Immature natural killer cell (primary cell): ENCODE results near the gene ATXN1L. TPM values are rescaled to one million over a fixed set of nuclear protein-coding genes. Genes with fewer than 3 reads are reported as not detected.

ENCODE experiments used
- DNase-seq, 3 donors: peaks; one replicate each; pipeline ENCODE4 v3.0.0; 2022; ENCODE audit warnings: mixed read lengths in 1 of 3
- H3K27ac Mint-ChIP-seq, 6 donors: one replicate each; pipeline ENCODE4 v1.8.0; 2020; ENCODE audit warnings: mixed read lengths in 6 of 6, mild to moderate bottlenecking in 5 of 6, inconsistent platforms in 4 of 6, moderate library complexity in 3 of 6
- H3K27me3 Mint-ChIP-seq, 3 donors: one replicate each; pipeline ENCODE4 v1.8.0; 2020 to 2021; ENCODE audit warnings: low read depth in 3 of 3, mild to moderate bottlenecking in 3 of 3, mixed read lengths in 3 of 3, moderate library complexity in 3 of 3, inconsistent platforms in 1 of 3
- H3K36me3 Mint-ChIP-seq, 3 donors: one replicate each; pipeline ENCODE4 v1.8.0; 2020; ENCODE audit warnings: mixed read lengths in 3 of 3, inconsistent platforms in 2 of 3, mild to moderate bottlenecking in 2 of 3
- H3K4me1 Mint-ChIP-seq, 2 donors: one replicate each; pipeline ENCODE4 v1.8.0; 2020; ENCODE audit warnings: inconsistent platforms in 2 of 2, mild to moderate bottlenecking in 2 of 2, mixed read lengths in 2 of 2, moderate library complexity in 1 of 2
- H3K4me3 Mint-ChIP-seq, 5 donors: one replicate each; pipeline ENCODE4 v1.8.0; 2020; ENCODE audit warnings: mild to moderate bottlenecking in 5 of 5, mixed read lengths in 5 of 5, inconsistent platforms in 3 of 5, moderate library complexity in 3 of 5
- H3K9me3 Mint-ChIP-seq, 6 donors: one replicate each; pipeline ENCODE4 v1.8.0; 2020; ENCODE audit warnings: mild to moderate bottlenecking in 6 of 6, mixed read lengths in 6 of 6, inconsistent platforms in 4 of 6, moderate library complexity in 3 of 6
- polyA plus RNA-seq, 3 donors: library from polyadenylated mRNA; unstranded; fragments of 300-500 nt; fragmentation: Illumina TruSeq; gene quantifications; one replicate each; pipeline ENCODE4 v1.2.3, GENCODE V29; 2021

Gene ATXN1L
- polyA plus RNA-seq, 3 donors from 2014 or later = 9.6 to 18.6 (median 9.8) TPM

GRCh38 chr16:71834291-71834690 lies 11.5 kb upstream of the ATXN1L start:
- DNase-seq = no peak
- peaks cover 0 to 3% (median 0%) of the 10 kb centered on the region in 3 donors for H3K36me3 Mint-ChIP-seq
- H3K9me3 Mint-ChIP-seq = no peaks in the 10 kb centered on the region
- H3K27me3 Mint-ChIP-seq = peaks cover 0 to 3% (median 1%) of the 10 kb centered on the region in 3 donors
- H3K4me3 Mint-ChIP-seq = no peak overlapping the region
- no peak overlapping the region for H3K27ac Mint-ChIP-seq
- H3K4me1 Mint-ChIP-seq = no peaks in the 10 kb centered on the region

GRCh38 chr16:71837150-71837549 lies 8.6 kb upstream of the ATXN1L start:
- no peak overlapping the region for H3K27ac Mint-ChIP-seq
- peaks cover 0 to 3% (median 0%) of the 10 kb centered on the region in 3 donors for H3K36me3 Mint-ChIP-seq
- H3K4me3 Mint-ChIP-seq = no peak overlapping the region
- no peaks in the 10 kb centered on the region for H3K9me3 Mint-ChIP-seq
- no peak for DNase-seq
- H3K27me3 Mint-ChIP-seq = peaks cover 0 to 3% (median 1%) of the 10 kb centered on the region in 3 donors
- H3K4me1 Mint-ChIP-seq = no peaks in the 10 kb centered on the region

GRCh38 chr16:71840052-71840451 lies 5.7 kb upstream of the ATXN1L start:
- peaks cover 1 to 2% of the 10 kb centered on the region in 2 donors for H3K4me1 Mint-ChIP-seq
- no peaks in the 10 kb centered on the region for H3K9me3 Mint-ChIP-seq
- DNase-seq = no peak
- H3K36me3 Mint-ChIP-seq = no peaks in the 10 kb centered on the region
- no peak overlapping the region for H3K4me3 Mint-ChIP-seq
- peaks cover 0 to 3% (median 2%) of the 10 kb centered on the region in 3 donors for H3K27me3 Mint-ChIP-seq
- H3K27ac Mint-ChIP-seq = no peak overlapping the region

GRCh38 chr16:71843572-71843971 lies 2.2 kb upstream of the ATXN1L start:
- peaks cover 7 to 12% (median 8%) of the 10 kb centered on the region in 3 donors for H3K27me3 Mint-ChIP-seq
- no peaks in the 10 kb centered on the region for H3K9me3 Mint-ChIP-seq
- DNase-seq = no peak
- H3K4me1 Mint-ChIP-seq = peaks cover 30 to 33% of the 10 kb centered on the region in 2 donors
- peaks cover 6 to 7% (median 7%) of the 10 kb centered on the region in 3 donors for H3K36me3 Mint-ChIP-seq
- peak overlapping the region in 1 of 5 donors; percentile 42 for H3K4me3 Mint-ChIP-seq
- H3K27ac Mint-ChIP-seq = peak overlapping the region in 4 of 6 donors; percentile 5 to 41 (median 26)

- Mint-ChIP-seq H3K27ac (peak overlapping the region; percentile 79 to 96 (median 90)), H3K4me1 (peaks cover 33 to 35% of the 10 kb centered on the region in 2 donors), H3K4me3 (peak overlapping the region; percentile 90 to 92 (median 91)), H3K27me3 (peaks cover 9 to 14% (median 9%) of the 10 kb centered on the region in 3 donors), H3K36me3 (peaks cover 8 to 19% (median 16%) of the 10 kb centered on the region in 3 donors), H3K9me3 (no peaks in the 10 kb centered on the region)
- DNase-seq = peak in 2 of 3 donors; percentile 7 to 9
These were observed 655 bp downstream of the ATXN1L start for GRCh38 chr16:71846431-71846830.

GRCh38 chr16:71847096-71847495 lies 1.3 kb downstream of the ATXN1L start:
- peaks cover 33 to 35% of the 10 kb centered on the region in 2 donors for H3K4me1 Mint-ChIP-seq
- peaks cover 8 to 19% (median 16%) of the 10 kb centered on the region in 3 donors for H3K36me3 Mint-ChIP-seq
- H3K4me3 Mint-ChIP-seq = peak overlapping the region; percentile 90 to 92 (median 91)
- no peak for DNase-seq
- peak overlapping the region; percentile 79 to 96 (median 90) for H3K27ac Mint-ChIP-seq
- no peaks in the 10 kb centered on the region for H3K9me3 Mint-ChIP-seq
- H3K27me3 Mint-ChIP-seq = peaks cover 9 to 17% (median 9%) of the 10 kb centered on the region in 3 donors

GRCh38 chr16:71848622-71849021 lies 2.8 kb downstream of the ATXN1L start:
- Mint-ChIP-seq H3K27me3 (peaks cover 9 to 19% (median 9%) of the 10 kb centered on the region in 3 donors), H3K36me3 (peaks cover 8 to 19% (median 16%) of the 10 kb centered on the region in 3 donors), H3K4me3 (no peak overlapping the region), H3K4me1 (peaks cover 37 to 39% of the 10 kb centered on the region in 2 donors), H3K9me3 (no peaks in the 10 kb centered on the region), H3K27ac (no peak overlapping the region)
- DNase-seq = no peak

GRCh38 chr16:71851746-71852145 lies 6.0 kb downstream of the ATXN1L start:
- DNase-seq = no peak
- Mint-ChIP-seq H3K27me3 (peaks cover 4 to 12% (median 4%) of the 10 kb centered on the region in 3 donors), H3K4me3 (no peak overlapping the region), H3K27ac (peak overlapping the region in 1 of 6 donors; percentile 30), H3K4me1 (peaks cover 47 to 55% of the 10 kb centered on the region in 2 donors), H3K36me3 (peaks cover 8 to 19% (median 16%) of the 10 kb centered on the region in 3 donors), H3K9me3 (no peaks in the 10 kb centered on the region)

GRCh38 chr16:71852158-71852557 lies 6.4 kb downstream of the ATXN1L start:
- no peak for DNase-seq
- Mint-ChIP-seq H3K4me3 (no peak overlapping the region), H3K4me1 (peaks cover 46 to 55% of the 10 kb centered on the region in 2 donors), H3K27ac (peak overlapping the region in 1 of 6 donors; percentile 30), H3K27me3 (peaks cover 2 to 12% (median 4%) of the 10 kb centered on the region in 3 donors), H3K9me3 (no peaks in the 10 kb centered on the region), H3K36me3 (peaks cover 8 to 19% (median 16%) of the 10 kb centered on the region in 3 donors)

- Mint-ChIP-seq H3K9me3 (no peaks in the 10 kb centered on the region), H3K4me3 (no peak overlapping the region), H3K36me3 (peaks cover 8 to 19% (median 16%) of the 10 kb centered on the region in 3 donors), H3K27ac (peak overlapping the region in 2 of 6 donors; percentile 40 to 71), H3K27me3 (peaks cover 2 to 11% (median 4%) of the 10 kb centered on the region in 3 donors), H3K4me1 (peaks cover 45 to 55% of the 10 kb centered on the region in 2 donors)
- no peak for DNase-seq
These were observed 6.8 kb downstream of the ATXN1L start for GRCh38 chr16:71852561-71852960.

- Mint-ChIP-seq H3K27ac (peak overlapping the region in 3 of 6 donors; percentile 11 to 53 (median 29)), H3K27me3 (peaks cover 2 to 9% (median 4%) of the 10 kb centered on the region in 3 donors), H3K4me1 (peaks cover 37 to 48% of the 10 kb centered on the region in 2 donors), H3K4me3 (no peak overlapping the region), H3K36me3 (peaks cover 4 to 14% (median 10%) of the 10 kb centered on the region in 3 donors), H3K9me3 (no peaks in the 10 kb centered on the region)
- no peak for DNase-seq
These were observed 7.6 kb downstream of the ATXN1L start for GRCh38 chr16:71853413-71853812.

- no peaks in the 10 kb centered on the region for H3K9me3 Mint-ChIP-seq
- H3K36me3 Mint-ChIP-seq = peaks cover 0 to 15% (median 7%) of the 10 kb centered on the region in 3 donors
- peak overlapping the region; percentile 6 to 94 (median 70) for H3K27ac Mint-ChIP-seq
- peaks cover 32 to 52% of the 10 kb centered on the region in 2 donors for H3K4me1 Mint-ChIP-seq
- no peak for DNase-seq
- no peak overlapping the region for H3K4me3 Mint-ChIP-seq
- H3K27me3 Mint-ChIP-seq = peaks cover 2 to 6% (median 4%) of the 10 kb centered on the region in 3 donors
These were observed 8.7 kb downstream of the ATXN1L start for GRCh38 chr16:71854369-71854948.

- peaks cover 0 to 7% (median 0%) of the 10 kb centered on the region in 3 donors for H3K36me3 Mint-ChIP-seq
- H3K4me1 Mint-ChIP-seq = peaks cover 32 to 52% of the 10 kb centered on the region in 2 donors
These were observed 10.3 kb downstream of the ATXN1L start for GRCh38 chr16:71855937-71856662.

More at GRCh38 chr16:71855937-71856662, 10.3 kb downstream of the ATXN1L start:
- DNase-seq = peak; percentile 32 to 66 (median 45)
- H3K9me3 Mint-ChIP-seq = no peaks in the 10 kb centered on the region
- peak overlapping the region in 4 of 5 donors; percentile 21 to 77 (median 62) for H3K4me3 Mint-ChIP-seq
- H3K27ac Mint-ChIP-seq = peak overlapping the region; percentile 85 to 94 (median 93)
- H3K27me3 Mint-ChIP-seq = peaks cover under 1 to 6% (median 2%) of the 10 kb centered on the region in 3 donors
